Epithelial cell of esophagus (primary cell): ENCODE data around the gene CHST14.

ENCODE experiments used
- DNase-seq: peaks from one replicate; pipeline ENCODE4 v3.0.0; 2010; ENCODE audit warnings: low read depth
- H3K4me3 ChIP-seq: 2 replicates; pipeline ENCODE4 v1.5.1; 2011; ENCODE audit warnings: mild to moderate bottlenecking, low read length, control low read depth
- CTCF ChIP-seq: IDR thresholded peaks from 2 replicates; pipeline ENCODE4 v1.5.1; 2011; ENCODE audit warnings: low read depth, mild to moderate bottlenecking, low read length, control low read depth, inconsistent platforms; ENCODE audit not compliant: insufficient read depth; ENCODE audit errors: missing control alignments

The CHST14 gene

GRCh38 chr15:40443255-40443654 lies 27.5 kb upstream of the CHST14 start:
- no peak for TF ChIP-seq CTCF
- no peak overlapping the region for H3K4me3 ChIP-seq
- no peak for DNase-seq

- TF ChIP-seq CTCF, result no peak
- no peak overlapping the region for H3K4me3 ChIP-seq
- DNase-seq, result no peak
Observed at GRCh38 chr15:40443846-40444245, 26.9 kb upstream of the CHST14 start.

- no peak overlapping the region for H3K4me3 ChIP-seq
- TF ChIP-seq CTCF, result no peak
- no peak for DNase-seq
Observed at GRCh38 chr15:40444736-40445135, 26.0 kb upstream of the CHST14 start.

GRCh38 chr15:40445421-40445922 lies 25.3 kb upstream of the CHST14 start:
- DNase-seq, result no peak
- TF ChIP-seq CTCF, result no peak
- H3K4me3 ChIP-seq, result no peak overlapping the region

- TF ChIP-seq CTCF, result no peak
- DNase-seq, result no peak
- no peak overlapping the region for H3K4me3 ChIP-seq
Observed at GRCh38 chr15:40446144-40446543, 24.6 kb upstream of the CHST14 start.

GRCh38 chr15:40448354-40448753 lies 22.4 kb upstream of the CHST14 start:
- no peak overlapping the region for H3K4me3 ChIP-seq
- no peak for DNase-seq
- TF ChIP-seq CTCF, result no peak

GRCh38 chr15:40449275-40449674 lies 21.5 kb upstream of the CHST14 start:
- TF ChIP-seq CTCF, result no peak
- no peak overlapping the region for H3K4me3 ChIP-seq
- DNase-seq, result no peak
